Gastrocnemius medialis (tissue), 4 donors: ENCODE results near the gene SS18L1. TPM values are rescaled to one million over a fixed set of nuclear protein-coding genes. Genes with fewer than 3 reads are reported as not detected.
A peak's percentile ranks its signal among the peaks of the same experiment; 100 is the strongest.

Source experiments
- ATAC-seq, 2 donors: fragments of 150-250 bp; one replicate each; pipeline ENCODE4 v1.9.1; 2016
- DNase-seq, 2 donors: peaks; one replicate each; pipeline ENCODE4 v3.0.0-alpha.2; 2019
- H3K27ac ChIP-seq, 4 donors: fragments of 200-600 bp; sonication (generic); 1 replicate in 1 of 4; 2 replicates in 3 of 4; pipeline ENCODE4 v1.5.1; 2016 to 2018; ENCODE audit warnings: mild to moderate bottlenecking in 2 of 4, moderate library complexity in 1 of 4
- H3K27me3 ChIP-seq, 3 donors: fragments of 200-600 bp; sonication (generic) in 2 of 3; 1 replicate in 1 of 3; 2 replicates in 2 of 3; pipeline versions ENCODE4 v1.5.1 to v1.6.0; 2016 to 2019; ENCODE audit warnings: mild to moderate bottlenecking in 1 of 3, moderate library complexity in 1 of 3
- H3K36me3 ChIP-seq, 2 donors: fragments of 200-600 bp; sonication (generic) in 1 of 2; one replicate each; pipeline ENCODE4 v1.5.1; 2017 to 2018
- H3K4me1 ChIP-seq, 2 donors: fragments of 200-600 bp; sonication (generic) in 1 of 2; one replicate each; pipeline ENCODE4 v1.5.1; 2016 to 2017; ENCODE audit warnings: mild to moderate bottlenecking in 2 of 2
- H3K4me3 ChIP-seq, 4 donors: fragments of 200-600 bp; sonication (generic) in 3 of 4; 1 replicate in 1 of 4; 2 replicates in 3 of 4; pipeline ENCODE4 v1.5.1; 2016 to 2019; ENCODE audit warnings: mild to moderate bottlenecking in 2 of 4
- H3K9me3 ChIP-seq, 3 donors: fragments of 200-600 bp; sonication (generic) in 2 of 3; 1 replicate in 1 of 3; 2 replicates in 2 of 3; pipeline ENCODE4 v1.5.1; 2016 to 2019
- POLR2A ChIP-seq, 2 donors: fragments of 450-650 bp; IDR thresholded peaks; one replicate each; pipeline ENCODE4 v1.6.1; 2017; ENCODE audit warnings: antibody characterized with exemption in 2 of 2, mild to moderate bottlenecking in 2 of 2, moderate library complexity in 2 of 2
- in situ Hi-C, 4 donors: fragments of 200-750 bp; cut with MboI; loops; one replicate each; pipeline versions ENCODE4 v1.15.0 to v1.8.0; 2017; ENCODE audit warnings: low sequenced_read_pairs in 4 of 4
- intact Hi-C: fragments of 100-400 bp; cut with DNase I; formaldehyde crosslinking; loops from one replicate; pipeline ENCODE4 v1.15.1; 2023; ENCODE audit warnings: low total_unique reads
- total RNA-seq, 4 donors: library from RNA; depleted of rRNA; stranded (reverse); fragments of >200 nt; gene quantifications; one replicate each; pipeline versions ENCODE4 v1.1.0 to v1.2.3, GENCODE V29; 2016
- TF ChIP-seq, protein P1 (sequence below), 5 experiments: fragments of 450-650 bp in 3 of 5; fragments of 200-600 bp in 2 of 5; sonication (generic) in 2 of 5; IDR thresholded peaks in 4 of 5; conservative IDR thresholded peaks in 1 of 5; 1 replicate in 4 of 5; 2 replicates in 1 of 5; pipeline ENCODE4 v1.5.1; 2016 to 2019; ENCODE audit warnings: antibody characterized with exemption in 5 of 5, mild to moderate bottlenecking in 3 of 5, moderate library complexity in 3 of 5

SS18L1 gene
- total RNA-seq, 4 donors from 2014 or later: 11.5 to 31.8 (median 16.9) TPM

- in situ Hi-C loops: loop anchor here in 1 of 4 donors (25.0 kb wide), 1 partner anchor 205 kb away; the partner anchor contains the start of gene RPS21
- peak within 1 kb of the TSS; percentile 77 to 99 (median 84) for H3K4me3 ChIP-seq
Measured at GRCh38 chr20:62182469-62183425, 39.2 kb downstream of the SS18L1 start, which contains the start of gene MTG2. Gene MTG2 (plus strand): TSS chr20:62183028. CDS start chr20:62193421, 10,393 bp downstream.

DNA sequence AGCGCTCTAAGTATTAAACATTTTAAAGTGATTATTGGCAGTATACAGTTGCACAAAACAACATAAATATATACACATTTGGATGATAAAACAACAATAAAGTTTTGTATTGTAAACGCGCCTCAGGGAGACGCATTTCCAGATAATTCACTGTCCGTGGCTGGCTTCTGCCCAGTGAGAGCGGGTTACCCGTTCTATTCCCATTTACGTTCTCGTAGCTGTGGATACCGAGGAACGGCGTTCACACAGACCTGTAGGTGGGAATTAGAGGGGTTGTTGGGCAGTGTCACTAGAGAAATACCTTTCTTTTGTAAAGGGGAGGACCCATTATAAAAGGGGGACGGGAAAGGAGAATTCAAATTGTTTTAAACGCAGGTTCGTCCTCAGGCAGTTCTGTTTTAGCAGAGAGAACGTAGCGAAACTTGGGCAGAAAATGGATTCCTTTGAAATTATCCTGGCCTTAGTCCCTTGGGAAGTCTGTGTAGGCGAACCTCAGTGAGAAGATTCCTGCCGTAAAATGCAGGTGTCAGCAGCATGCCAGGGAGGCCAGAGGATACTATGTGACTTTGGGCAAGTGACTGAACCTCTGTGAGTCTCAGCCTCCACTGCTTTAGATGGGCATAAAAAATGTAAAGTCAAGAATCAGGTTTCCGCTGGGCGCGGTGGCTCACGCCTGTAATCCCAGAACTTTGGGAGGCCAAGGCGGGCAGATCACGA lies 40.0 kb downstream of the SS18L1 start:
- Histone ChIP-seq H3K4me3 (peak overlapping the region; percentile 77 to 99 (median 84)), H3K36me3 (peaks cover 0 to 10% of the 10 kb centered on the region in 2 donors), H3K27ac (peak overlapping the region; percentile 87 to 97 (median 90)), H3K27me3 (no peaks in the 10 kb centered on the region), H3K4me1 (peaks cover 16 to 20% of the 10 kb centered on the region in 2 donors), H3K9me3 (no peaks in the 10 kb centered on the region)
- in situ Hi-C loops: loop anchor here in 1 of 4 donors (25.0 kb wide), 1 partner anchor 204 kb away; the partner anchor contains the start of gene RPS21
- intact Hi-C loops: loop anchor here (1.0 to 10.0 kb wide), 5 partner anchors 41 to 201 kb away; partner anchors contain the start of genes ADRM1, LSM14B, PSMA7 and RPS21
- no peak for TF ChIP-seq POLR2A (IDR thresholded peaks at IDR 0.05)
- TF ChIP-seq, protein P1, sequence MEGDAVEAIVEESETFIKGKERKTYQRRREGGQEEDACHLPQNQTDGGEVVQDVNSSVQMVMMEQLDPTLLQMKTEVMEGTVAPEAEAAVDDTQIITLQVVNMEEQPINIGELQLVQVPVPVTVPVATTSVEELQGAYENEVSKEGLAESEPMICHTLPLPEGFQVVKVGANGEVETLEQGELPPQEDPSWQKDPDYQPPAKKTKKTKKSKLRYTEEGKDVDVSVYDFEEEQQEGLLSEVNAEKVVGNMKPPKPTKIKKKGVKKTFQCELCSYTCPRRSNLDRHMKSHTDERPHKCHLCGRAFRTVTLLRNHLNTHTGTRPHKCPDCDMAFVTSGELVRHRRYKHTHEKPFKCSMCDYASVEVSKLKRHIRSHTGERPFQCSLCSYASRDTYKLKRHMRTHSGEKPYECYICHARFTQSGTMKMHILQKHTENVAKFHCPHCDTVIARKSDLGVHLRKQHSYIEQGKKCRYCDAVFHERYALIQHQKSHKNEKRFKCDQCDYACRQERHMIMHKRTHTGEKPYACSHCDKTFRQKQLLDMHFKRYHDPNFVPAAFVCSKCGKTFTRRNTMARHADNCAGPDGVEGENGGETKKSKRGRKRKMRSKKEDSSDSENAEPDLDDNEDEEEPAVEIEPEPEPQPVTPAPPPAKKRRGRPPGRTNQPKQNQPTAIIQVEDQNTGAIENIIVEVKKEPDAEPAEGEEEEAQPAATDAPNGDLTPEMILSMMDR (IDR thresholded peaks at IDR 0.05 in 4 of 5, conservative IDR thresholded peaks at IDR 0.05 in 1 of 5): no peak
- no peak for DNase-seq
- ATAC-seq: no peak

More at GRCh38 chr20:62182469-62183425, 39.2 kb downstream of the SS18L1 start, which contains the start of gene MTG2:
- H3K27me3 ChIP-seq: no peaks in the 10 kb centered on the region
- no peaks in the 10 kb centered on the region for H3K9me3 ChIP-seq
- peak; percentile 92 to 94 for DNase-seq
- intact Hi-C loops: loop anchor here (1.0 to 10.0 kb wide), 6 partner anchors 40 to 202 kb away; partner anchors contain the start of genes ADRM1, LSM14B, OSBPL2 and PSMA7
- peak; percentile 98 for ATAC-seq
- peak within 1 kb of the TSS; percentile 87 to 97 (median 90) for H3K27ac ChIP-seq
- TF ChIP-seq POLR2A (IDR thresholded peaks at IDR 0.05): peak; percentile 89 to 93
- TF ChIP-seq, protein P1 (IDR thresholded peaks at IDR 0.05 in 4 of 5, conservative IDR thresholded peaks at IDR 0.05 in 1 of 5): peak in 3 of 5 experiments; percentile 14 to 25 (median 15)
- peaks cover 0 to 10% of the 10 kb centered on the region in 2 donors for H3K36me3 ChIP-seq
- peaks cover 16 to 20% of the 10 kb centered on the region in 2 donors for H3K4me1 ChIP-seq

DNA sequence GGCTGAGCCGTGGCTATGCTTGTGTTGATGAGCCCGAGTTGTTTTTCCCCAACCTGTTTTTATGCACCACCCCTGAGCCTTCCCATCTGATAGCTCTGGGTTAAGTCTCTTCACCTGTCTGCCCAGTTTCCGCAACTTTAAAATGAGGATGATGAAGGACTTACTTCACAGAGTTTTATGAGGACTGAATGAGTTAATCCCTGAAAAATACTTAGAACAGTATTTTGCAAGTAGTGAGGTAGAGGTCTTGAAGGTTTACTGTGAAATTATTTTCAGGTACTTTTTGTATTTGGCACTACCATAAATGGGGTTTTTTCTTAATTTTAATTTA lies 42.5 kb downstream of the SS18L1 start:
- intact Hi-C loops: loop anchor here (10.0 kb wide), 1 partner anchor 199 kb away; the partner anchor contains the start of gene RPS21
- peaks cover 16 to 20% of the 10 kb centered on the region in 2 donors for H3K4me1 ChIP-seq
- in situ Hi-C loops: loop anchor here in 1 of 4 donors (25.0 kb wide), 1 partner anchor 201 kb away; the partner anchor contains the start of gene RPS21
- H3K9me3 ChIP-seq: no peaks in the 10 kb centered on the region
- H3K27ac ChIP-seq: no peak overlapping the region
- no peaks in the 10 kb centered on the region for H3K27me3 ChIP-seq
- no peak for DNase-seq
- TF ChIP-seq POLR2A (IDR thresholded peaks at IDR 0.05): no peak
- TF ChIP-seq, protein P1 (IDR thresholded peaks at IDR 0.05 in 4 of 5, conservative IDR thresholded peaks at IDR 0.05 in 1 of 5): no peak
- peaks cover 0 to 20% of the 10 kb centered on the region in 2 donors for H3K36me3 ChIP-seq
- no peak for ATAC-seq
- no peak overlapping the region for H3K4me3 ChIP-seq
